Natural killer cell (primary cell): ENCODE measurements around the gene ATXN1. TPM values are rescaled to one million over a fixed set of nuclear protein-coding genes. Genes with fewer than 3 reads are reported as not detected.

Experiments
- ATAC-seq, 3 donors: fragments of 150-1000 bp in 2 of 3; fragments of 200-7000 bp in 1 of 3; cut with Tn5 transposase; 1 replicate in 1 of 3; 2 replicates in 2 of 3; pipeline ENCODE4 v1.10.0; 2021; ENCODE audit warnings: mild to moderate bottlenecking in 2 of 3, moderate library complexity in 2 of 3
- DNase-seq, 2 donors: peaks; one replicate each; pipeline versions ENCODE4 v3.0.0 to v3.0.0-alpha.2; 2013 to 2021; ENCODE audit warnings: mixed read lengths in 1 of 2
- H3K27ac ChIP-seq: one replicate; pipeline ENCODE4 v1.5.1; 2013; ENCODE audit warnings: mild to moderate bottlenecking, low read length
- H3K27me3 ChIP-seq: one replicate; pipeline ENCODE4 v1.6.1; 2013; ENCODE audit warnings: low read length; ENCODE audit not compliant: control insufficient read depth, insufficient read depth
- H3K36me3 ChIP-seq: one replicate; pipeline ENCODE4 v1.6.1; 2013; ENCODE audit warnings: low read length; ENCODE audit not compliant: control insufficient read depth, insufficient read depth
- H3K4me1 ChIP-seq: one replicate; pipeline ENCODE4 v1.6.1; 2013; ENCODE audit warnings: low read length; ENCODE audit not compliant: control insufficient read depth, insufficient read depth
- H3K4me3 ChIP-seq: one replicate; pipeline ENCODE4 v1.5.1; 2013; ENCODE audit warnings: low read length
- H3K9me3 ChIP-seq: one replicate; pipeline ENCODE4 v1.6.1; 2013; ENCODE audit warnings: low read length; ENCODE audit not compliant: control insufficient read depth, insufficient read depth
- H3K27ac Mint-ChIP-seq, 2 donors: one replicate each; pipeline ENCODE4 v1.8.0; 2022; ENCODE audit warnings: mild to moderate bottlenecking in 2 of 2, mixed read lengths in 2 of 2, moderate library complexity in 1 of 2
- H3K27me3 Mint-ChIP-seq, 2 donors: one replicate each; pipeline ENCODE4 v1.8.0; 2022; ENCODE audit warnings: low read depth in 2 of 2, mixed read lengths in 2 of 2
- H3K36me3 Mint-ChIP-seq: one replicate; pipeline ENCODE4 v1.8.0; 2022; ENCODE audit warnings: mixed read lengths
- H3K4me1 Mint-ChIP-seq, 2 donors: one replicate each; pipeline ENCODE4 v1.8.0; 2022; ENCODE audit warnings: mixed read lengths in 2 of 2
- H3K4me3 Mint-ChIP-seq: one replicate; pipeline ENCODE4 v1.8.0; 2022; ENCODE audit warnings: mild to moderate bottlenecking, moderate library complexity, mixed read lengths
- H3K9me3 Mint-ChIP-seq, 2 donors: one replicate each; pipeline ENCODE4 v1.8.0; 2022; ENCODE audit warnings: mixed read lengths in 2 of 2
- WGBS: methylation state at CpG from one replicate; pipeline ENCODE4 v1.1.7; 2013; ENCODE audit warnings: missing lambda C conversion rate; ENCODE audit not compliant: insufficient coverage; 5-methylcytosine and 5-hydroxymethylcytosine counted together
- intact Hi-C: fragments of 100-400 bp; cut with micrococcal nuclease; formaldehyde crosslinking; loops from one replicate; pipeline ENCODE4 v1.14.2; 2022
- total RNA-seq, 4 donors: library from RNA; stranded (reverse); fragments of 120-200 nt in 1 of 4; gene quantifications; one replicate each; pipeline versions ENCODE4 v1.2.3 to v1.2.4, GENCODE V29; 2013 to 2022
- TF ChIP-seq, protein P1 (sequence below): fragments of 200-600 bp; IDR thresholded peaks from one replicate; pipeline ENCODE4 v1.8.0; 2022; ENCODE audit warnings: antibody characterized with exemption

The ATXN1 gene
- total RNA-seq, 3 donors from 2014 or later (not counting 1 experiment from before 2014, with no cell fraction given), result 90.4 to 120 (median 97.9) TPM

DNA sequence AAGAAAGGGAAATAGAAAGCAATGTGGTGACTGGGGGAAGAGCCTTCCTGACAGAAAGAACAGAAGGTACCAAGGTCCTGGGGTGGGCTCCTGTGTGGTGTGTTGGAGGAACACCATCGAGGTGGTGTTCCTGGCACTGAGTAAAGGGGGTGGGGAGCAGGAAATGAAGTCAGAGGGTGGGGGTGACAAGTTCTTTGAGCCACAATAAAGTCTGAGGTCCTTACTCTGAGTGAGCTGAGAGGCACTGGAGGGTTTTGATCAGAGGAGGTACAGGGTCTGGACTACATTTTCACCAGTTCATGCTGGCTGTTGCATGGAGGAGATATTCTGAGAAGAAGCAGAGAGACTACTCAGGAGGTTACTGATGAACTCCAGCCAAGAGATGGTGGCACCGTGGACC is 324.7 kb downstream of the ATXN1 start:
- TF ChIP-seq, protein P1, sequence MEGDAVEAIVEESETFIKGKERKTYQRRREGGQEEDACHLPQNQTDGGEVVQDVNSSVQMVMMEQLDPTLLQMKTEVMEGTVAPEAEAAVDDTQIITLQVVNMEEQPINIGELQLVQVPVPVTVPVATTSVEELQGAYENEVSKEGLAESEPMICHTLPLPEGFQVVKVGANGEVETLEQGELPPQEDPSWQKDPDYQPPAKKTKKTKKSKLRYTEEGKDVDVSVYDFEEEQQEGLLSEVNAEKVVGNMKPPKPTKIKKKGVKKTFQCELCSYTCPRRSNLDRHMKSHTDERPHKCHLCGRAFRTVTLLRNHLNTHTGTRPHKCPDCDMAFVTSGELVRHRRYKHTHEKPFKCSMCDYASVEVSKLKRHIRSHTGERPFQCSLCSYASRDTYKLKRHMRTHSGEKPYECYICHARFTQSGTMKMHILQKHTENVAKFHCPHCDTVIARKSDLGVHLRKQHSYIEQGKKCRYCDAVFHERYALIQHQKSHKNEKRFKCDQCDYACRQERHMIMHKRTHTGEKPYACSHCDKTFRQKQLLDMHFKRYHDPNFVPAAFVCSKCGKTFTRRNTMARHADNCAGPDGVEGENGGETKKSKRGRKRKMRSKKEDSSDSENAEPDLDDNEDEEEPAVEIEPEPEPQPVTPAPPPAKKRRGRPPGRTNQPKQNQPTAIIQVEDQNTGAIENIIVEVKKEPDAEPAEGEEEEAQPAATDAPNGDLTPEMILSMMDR, result no peak
- H3K27me3 Mint-ChIP-seq, result no peaks in the 10 kb centered on the region
- Histone ChIP-seq H3K27ac (peak overlapping the region; percentile 19), H3K4me1 (peaks cover 17% of the 10 kb centered on the region), H3K9me3 (no peaks in the 10 kb centered on the region), H3K4me3 (no peak overlapping the region), H3K36me3 (no peaks in the 10 kb centered on the region), H3K27me3 (no peaks in the 10 kb centered on the region)
- H3K27ac Mint-ChIP-seq, result peak overlapping the region; percentile 32 to 85
- ATAC-seq (peak; percentile 82 to 85 (median 82)), DNase-seq (peak in 1 of 2 donors; percentile 70)
- intact Hi-C loops, result loop anchor here (5.0 kb wide), 1 partner anchor 46 kb away; no protein-coding TSS in a partner anchor
- no peaks in the 10 kb centered on the region for H3K36me3 Mint-ChIP-seq
- WGBS, result 64% methylated on average over 2 of the region's 2 CpGs
- peaks cover 35 to 38% of the 10 kb centered on the region in 2 donors for H3K4me1 Mint-ChIP-seq
- H3K9me3 Mint-ChIP-seq, result no peaks in the 10 kb centered on the region
- H3K4me3 Mint-ChIP-seq, result peak overlapping the region; percentile 69

DNA sequence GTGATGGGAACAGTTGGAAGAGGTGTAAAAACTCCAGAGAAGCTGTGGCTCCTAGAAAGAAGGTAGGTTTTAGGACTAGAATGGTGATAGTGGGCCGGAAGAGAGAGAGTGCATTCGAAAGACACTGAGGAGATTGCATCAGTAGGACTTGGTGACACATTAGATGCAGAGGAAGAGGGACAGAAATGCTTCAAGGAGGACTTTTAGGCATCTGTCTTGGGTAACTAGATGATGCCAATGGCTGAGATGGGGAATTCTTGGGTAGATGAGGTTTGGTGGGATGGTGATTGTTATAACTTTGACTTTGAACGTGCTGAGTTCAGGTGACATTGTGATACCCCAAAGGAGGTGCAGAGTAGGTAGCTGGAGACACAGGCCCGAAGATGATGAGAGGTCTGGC is 326.4 kb downstream of the ATXN1 start:
- Histone ChIP-seq H3K4me1 (peaks cover 17% of the 10 kb centered on the region), H3K36me3 (no peaks in the 10 kb centered on the region), H3K4me3 (no peak overlapping the region), H3K27ac (no peak overlapping the region), H3K9me3 (no peaks in the 10 kb centered on the region), H3K27me3 (no peaks in the 10 kb centered on the region)
- intact Hi-C loops, result loop anchor here (5.0 kb wide), 1 partner anchor 47 kb away; no protein-coding TSS in a partner anchor
- Mint-ChIP-seq H3K9me3 (no peaks in the 10 kb centered on the region), H3K27me3 (no peaks in the 10 kb centered on the region), H3K4me3 (no peak overlapping the region), H3K36me3 (no peaks in the 10 kb centered on the region), H3K4me1 (peaks cover 27 to 35% of the 10 kb centered on the region in 2 donors), H3K27ac (peak overlapping the region; percentile 22 to 73)
- WGBS, result 97% methylated on average over 4 of the region's 4 CpGs
- DNase-seq (peak in 1 of 2 donors; percentile 38), ATAC-seq (no peak)
- TF ChIP-seq, protein P1, result no peak

DNA sequence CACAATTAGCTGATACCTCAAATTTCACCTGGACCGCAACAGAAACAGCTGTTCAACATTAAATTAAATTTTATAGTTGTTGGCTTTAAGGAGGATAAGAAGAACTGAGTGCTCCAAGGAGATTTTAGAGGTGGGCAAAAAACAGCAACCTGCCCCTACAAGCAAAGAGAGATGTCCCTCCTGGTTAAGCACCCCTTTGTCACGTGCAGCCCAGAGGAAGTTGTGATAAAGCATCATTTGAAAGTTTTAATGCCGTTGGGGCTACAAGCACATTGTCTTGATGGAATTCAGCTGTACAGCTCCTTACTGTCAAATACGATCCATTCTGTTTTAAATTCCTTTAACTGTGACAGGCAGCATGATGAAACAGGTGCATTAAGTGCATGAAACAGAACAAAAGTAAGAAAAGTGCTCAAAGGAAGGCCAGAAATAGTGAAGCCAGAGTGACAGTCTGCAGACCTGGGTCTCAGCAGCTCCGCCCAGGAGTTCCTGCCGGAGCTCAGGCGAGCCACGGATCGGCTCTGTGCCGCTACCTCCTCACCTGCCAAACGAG is 327.8 kb downstream of the ATXN1 start:
- DNase-seq (no peak), ATAC-seq (no peak)
- Histone ChIP-seq H3K27me3 (no peaks in the 10 kb centered on the region), H3K9me3 (no peaks in the 10 kb centered on the region), H3K36me3 (peaks cover 2% of the 10 kb centered on the region), H3K4me3 (no peak overlapping the region), H3K27ac (no peak overlapping the region), H3K4me1 (peaks cover 17% of the 10 kb centered on the region)
- TF ChIP-seq, protein P1, result no peak
- intact Hi-C loops, result no loop called here
- Mint-ChIP-seq H3K9me3 (no peaks in the 10 kb centered on the region), H3K4me3 (no peak overlapping the region), H3K36me3 (no peaks in the 10 kb centered on the region), H3K27me3 (no peaks in the 10 kb centered on the region), H3K27ac (no peak overlapping the region), H3K4me1 (peaks cover 27 to 31% of the 10 kb centered on the region in 2 donors)
- WGBS, result 95% methylated on average over 10 of the region's 11 CpGs
